ENCODE results near the gene DHRS7B. TPM values are rescaled to one million over a fixed set of nuclear protein-coding genes. Genes with fewer than 3 reads are reported as not detected.

DHRS7B gene
- polyA plus RNA-seq, 1 donor from 2014 or later = 35.8 TPM

DNA sequence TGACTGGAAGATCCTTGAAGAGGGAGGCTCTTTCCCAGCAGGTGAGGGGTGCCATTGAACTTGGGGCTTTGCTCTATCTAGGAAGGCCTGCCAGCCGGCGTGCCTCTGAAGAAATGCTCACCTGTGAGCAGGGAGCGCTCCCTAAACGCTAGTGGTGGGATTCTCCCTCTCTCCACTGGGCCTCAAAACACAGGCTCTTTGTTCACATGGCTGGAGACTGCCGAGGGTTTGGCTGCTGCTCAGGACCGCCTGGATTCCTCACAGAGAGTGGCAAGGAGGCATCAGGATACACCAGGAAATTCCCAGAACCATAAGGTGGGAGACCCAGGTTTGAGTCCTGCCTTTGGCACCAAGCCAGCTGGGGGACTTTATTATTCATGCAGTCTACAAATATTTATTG, 104.8 kb downstream of the DHRS7B start:
- TF ChIP-seq SMC3 (conservative IDR thresholded peaks at IDR 0.05; ENCODE audit: poor library complexity) (no peak), TAF1 (IDR thresholded peaks at IDR 0.05; ENCODE audit: low read depth) (no peak), RAD21 (conservative IDR thresholded peaks at IDR 0.05) (no peak), POLR2AphosphoS5 (IDR thresholded peaks at IDR 0.05) (no peak), MXI1 (conservative IDR thresholded peaks at IDR 0.05; ENCODE audit: poor library complexity, severe bottlenecking) (no peak), EZH2 (IDR thresholded peaks at IDR 0.05; ENCODE audit: borderline replicate concordance, insufficient read depth, low read length, poor library complexity, severe bottlenecking) (no peak), EP300 (conservative IDR thresholded peaks at IDR 0.05; ENCODE audit: poor library complexity, severe bottlenecking) (no peak)
- TF ChIP-seq, protein P1, sequence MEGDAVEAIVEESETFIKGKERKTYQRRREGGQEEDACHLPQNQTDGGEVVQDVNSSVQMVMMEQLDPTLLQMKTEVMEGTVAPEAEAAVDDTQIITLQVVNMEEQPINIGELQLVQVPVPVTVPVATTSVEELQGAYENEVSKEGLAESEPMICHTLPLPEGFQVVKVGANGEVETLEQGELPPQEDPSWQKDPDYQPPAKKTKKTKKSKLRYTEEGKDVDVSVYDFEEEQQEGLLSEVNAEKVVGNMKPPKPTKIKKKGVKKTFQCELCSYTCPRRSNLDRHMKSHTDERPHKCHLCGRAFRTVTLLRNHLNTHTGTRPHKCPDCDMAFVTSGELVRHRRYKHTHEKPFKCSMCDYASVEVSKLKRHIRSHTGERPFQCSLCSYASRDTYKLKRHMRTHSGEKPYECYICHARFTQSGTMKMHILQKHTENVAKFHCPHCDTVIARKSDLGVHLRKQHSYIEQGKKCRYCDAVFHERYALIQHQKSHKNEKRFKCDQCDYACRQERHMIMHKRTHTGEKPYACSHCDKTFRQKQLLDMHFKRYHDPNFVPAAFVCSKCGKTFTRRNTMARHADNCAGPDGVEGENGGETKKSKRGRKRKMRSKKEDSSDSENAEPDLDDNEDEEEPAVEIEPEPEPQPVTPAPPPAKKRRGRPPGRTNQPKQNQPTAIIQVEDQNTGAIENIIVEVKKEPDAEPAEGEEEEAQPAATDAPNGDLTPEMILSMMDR (IDR thresholded peaks at IDR 0.05; ENCODE audit: poor library complexity, severe bottlenecking) = no peak
- TF ChIP-seq, protein P2, sequence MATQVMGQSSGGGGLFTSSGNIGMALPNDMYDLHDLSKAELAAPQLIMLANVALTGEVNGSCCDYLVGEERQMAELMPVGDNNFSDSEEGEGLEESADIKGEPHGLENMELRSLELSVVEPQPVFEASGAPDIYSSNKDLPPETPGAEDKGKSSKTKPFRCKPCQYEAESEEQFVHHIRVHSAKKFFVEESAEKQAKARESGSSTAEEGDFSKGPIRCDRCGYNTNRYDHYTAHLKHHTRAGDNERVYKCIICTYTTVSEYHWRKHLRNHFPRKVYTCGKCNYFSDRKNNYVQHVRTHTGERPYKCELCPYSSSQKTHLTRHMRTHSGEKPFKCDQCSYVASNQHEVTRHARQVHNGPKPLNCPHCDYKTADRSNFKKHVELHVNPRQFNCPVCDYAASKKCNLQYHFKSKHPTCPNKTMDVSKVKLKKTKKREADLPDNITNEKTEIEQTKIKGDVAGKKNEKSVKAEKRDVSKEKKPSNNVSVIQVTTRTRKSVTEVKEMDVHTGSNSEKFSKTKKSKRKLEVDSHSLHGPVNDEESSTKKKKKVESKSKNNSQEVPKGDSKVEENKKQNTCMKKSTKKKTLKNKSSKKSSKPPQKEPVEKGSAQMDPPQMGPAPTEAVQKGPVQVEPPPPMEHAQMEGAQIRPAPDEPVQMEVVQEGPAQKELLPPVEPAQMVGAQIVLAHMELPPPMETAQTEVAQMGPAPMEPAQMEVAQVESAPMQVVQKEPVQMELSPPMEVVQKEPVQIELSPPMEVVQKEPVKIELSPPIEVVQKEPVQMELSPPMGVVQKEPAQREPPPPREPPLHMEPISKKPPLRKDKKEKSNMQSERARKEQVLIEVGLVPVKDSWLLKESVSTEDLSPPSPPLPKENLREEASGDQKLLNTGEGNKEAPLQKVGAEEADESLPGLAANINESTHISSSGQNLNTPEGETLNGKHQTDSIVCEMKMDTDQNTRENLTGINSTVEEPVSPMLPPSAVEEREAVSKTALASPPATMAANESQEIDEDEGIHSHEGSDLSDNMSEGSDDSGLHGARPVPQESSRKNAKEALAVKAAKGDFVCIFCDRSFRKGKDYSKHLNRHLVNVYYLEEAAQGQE (IDR thresholded peaks at IDR 0.05; ENCODE audit: borderline replicate concordance) = no peak
- H3K27me3 ChIP-seq (ENCODE audit: insufficient read depth, low read depth, low read length) = no peaks in the 10 kb centered on the region

DNA sequence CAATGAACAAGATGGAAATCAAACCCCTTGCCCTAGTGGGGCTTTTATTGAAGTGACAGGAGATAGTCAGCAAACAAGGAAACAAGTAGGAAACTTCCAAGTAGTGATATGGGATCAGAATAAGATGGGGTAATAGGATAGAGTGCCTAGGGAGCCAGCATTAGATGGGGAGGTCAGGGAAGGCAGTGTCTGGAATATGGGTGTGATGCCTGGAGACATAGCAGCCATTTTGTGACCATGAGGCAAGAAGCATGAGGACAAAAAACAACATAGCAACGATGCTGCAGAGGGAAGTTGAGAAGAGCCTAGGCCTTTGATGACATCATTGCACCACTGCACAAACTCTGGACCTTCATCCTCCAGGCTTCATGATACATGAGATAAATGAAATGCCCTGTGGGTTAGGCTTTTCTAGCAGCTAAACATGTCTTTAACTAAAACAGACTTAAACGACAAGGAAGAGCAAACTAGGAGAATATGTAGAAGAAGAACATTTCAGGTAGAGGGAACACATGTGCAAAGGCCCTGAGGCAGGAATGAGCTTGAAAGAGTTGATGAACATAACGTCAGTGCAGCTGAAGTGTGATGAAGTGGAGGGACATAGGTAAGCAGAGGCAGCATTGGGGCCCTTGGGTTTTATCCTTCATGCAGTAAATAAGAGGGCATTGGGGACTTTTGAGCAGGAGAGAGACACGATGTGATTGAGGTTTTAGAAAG, 105.4 kb downstream of the DHRS7B start:
- Histone ChIP-seq H3K4me2 (ENCODE audit: low read length) (no peak overlapping the region), H3K36me3 (ENCODE audit: insufficient read depth, low read length) (no peaks in the 10 kb centered on the region), H3K27ac (ENCODE audit: low read length) (no peak overlapping the region), H3K9me2 (ENCODE audit: insufficient read depth, low read length) (no peaks in the 10 kb centered on the region), H3K4me3 (ENCODE audit: low read length) (no peak overlapping the region), H3K9ac (ENCODE audit: low read length) (no peak overlapping the region), H3F3A (ENCODE audit: insufficient read depth, low read length, poor library complexity, severe bottlenecking) (no peaks in the 10 kb centered on the region), H3K9me3 (ENCODE audit: low read length) (no peaks in the 10 kb centered on the region), H2AFZ (ENCODE audit: low read depth, low read length) (no peak overlapping the region), H4K20me1 (ENCODE audit: insufficient read depth) (no peaks in the 10 kb centered on the region), H3K79me2 (replicated peaks; ENCODE audit: insufficient read depth, low read length) (no peaks in the 10 kb centered on the region), H3K27me3 (ENCODE audit: insufficient read depth, low read depth, low read length) (no peaks in the 10 kb centered on the region)
- TF ChIP-seq TAF1 (IDR thresholded peaks at IDR 0.05; ENCODE audit: low read depth) (no peak), SMC3 (conservative IDR thresholded peaks at IDR 0.05; ENCODE audit: poor library complexity) (no peak), EZH2 (IDR thresholded peaks at IDR 0.05; ENCODE audit: borderline replicate concordance, insufficient read depth, low read length, poor library complexity, severe bottlenecking) (no peak), EP300 (conservative IDR thresholded peaks at IDR 0.05; ENCODE audit: poor library complexity, severe bottlenecking) (no peak), POLR2AphosphoS5 (IDR thresholded peaks at IDR 0.05) (no peak), MXI1 (conservative IDR thresholded peaks at IDR 0.05; ENCODE audit: poor library complexity, severe bottlenecking) (no peak), RAD21 (conservative IDR thresholded peaks at IDR 0.05) (no peak)
- TF ChIP-seq, protein P1 (IDR thresholded peaks at IDR 0.05; ENCODE audit: poor library complexity, severe bottlenecking) = no peak
- TF ChIP-seq, protein P2 (IDR thresholded peaks at IDR 0.05; ENCODE audit: borderline replicate concordance) = no peak

More for the DNA sequence above, 104.8 kb downstream of the DHRS7B start:
- H3K4me3 ChIP-seq (ENCODE audit: low read length) = no peak overlapping the region
- H3K36me3 ChIP-seq (ENCODE audit: insufficient read depth, low read length) = no peaks in the 10 kb centered on the region
- no peaks in the 10 kb centered on the region for H3K9me2 ChIP-seq (ENCODE audit: insufficient read depth, low read length)
- no peak overlapping the region for H3K27ac ChIP-seq (ENCODE audit: low read length)
- no peak overlapping the region for H3K9ac ChIP-seq (ENCODE audit: low read length)
- no peaks in the 10 kb centered on the region for H3K9me3 ChIP-seq (ENCODE audit: low read length)
- H3K79me2 ChIP-seq (replicated peaks; ENCODE audit: insufficient read depth, low read length) = no peaks in the 10 kb centered on the region
- no peaks in the 10 kb centered on the region for H3F3A ChIP-seq (ENCODE audit: insufficient read depth, low read length, poor library complexity, severe bottlenecking)
- no peaks in the 10 kb centered on the region for H4K20me1 ChIP-seq (ENCODE audit: insufficient read depth)
- no peak overlapping the region for H3K4me2 ChIP-seq (ENCODE audit: low read length)
- H2AFZ ChIP-seq (ENCODE audit: low read depth, low read length) = no peak overlapping the region
